Measurements from ENCODE around the gene DTWD1.

- TF ChIP-seq, protein P1, sequence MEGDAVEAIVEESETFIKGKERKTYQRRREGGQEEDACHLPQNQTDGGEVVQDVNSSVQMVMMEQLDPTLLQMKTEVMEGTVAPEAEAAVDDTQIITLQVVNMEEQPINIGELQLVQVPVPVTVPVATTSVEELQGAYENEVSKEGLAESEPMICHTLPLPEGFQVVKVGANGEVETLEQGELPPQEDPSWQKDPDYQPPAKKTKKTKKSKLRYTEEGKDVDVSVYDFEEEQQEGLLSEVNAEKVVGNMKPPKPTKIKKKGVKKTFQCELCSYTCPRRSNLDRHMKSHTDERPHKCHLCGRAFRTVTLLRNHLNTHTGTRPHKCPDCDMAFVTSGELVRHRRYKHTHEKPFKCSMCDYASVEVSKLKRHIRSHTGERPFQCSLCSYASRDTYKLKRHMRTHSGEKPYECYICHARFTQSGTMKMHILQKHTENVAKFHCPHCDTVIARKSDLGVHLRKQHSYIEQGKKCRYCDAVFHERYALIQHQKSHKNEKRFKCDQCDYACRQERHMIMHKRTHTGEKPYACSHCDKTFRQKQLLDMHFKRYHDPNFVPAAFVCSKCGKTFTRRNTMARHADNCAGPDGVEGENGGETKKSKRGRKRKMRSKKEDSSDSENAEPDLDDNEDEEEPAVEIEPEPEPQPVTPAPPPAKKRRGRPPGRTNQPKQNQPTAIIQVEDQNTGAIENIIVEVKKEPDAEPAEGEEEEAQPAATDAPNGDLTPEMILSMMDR (IDR thresholded peaks at IDR 0.05): no peak
- no peak for TF ChIP-seq POLR2A (IDR thresholded peaks at IDR 0.05)
These were observed 17.0 kb downstream of the DTWD1 start for GRCh38 chr15:49637857-49638256.
